ENCODE measurements around the gene MUC4.

Gene MUC4

GRCh38 chr3:195811756-195812155 lies at the start of gene MUC4:
MUC4 (minus strand) TSS chr3:195811929; CDS start chr3:195811817, 112 bp downstream.
- no peak for DNase-seq

- no peak for DNase-seq
These were observed 48.7 kb upstream of the MUC4 start for GRCh38 chr3:195860456-195860855.

GRCh38 chr3:195859846-195860411 lies 48.2 kb upstream of the MUC4 start:
- DNase-seq: no peak

- DNase-seq: peak; percentile 74
These were observed 47.5 kb upstream of the MUC4 start for GRCh38 chr3:195859061-195859845.

GRCh38 chr3:195856410-195857084 lies 44.8 kb upstream of the MUC4 start:
- no peak for DNase-seq

- DNase-seq: no peak
These were observed 44.0 kb upstream of the MUC4 start for GRCh38 chr3:195855471-195856409.

- no peak for DNase-seq
These were observed 43.0 kb upstream of the MUC4 start for GRCh38 chr3:195854628-195855294.

- DNase-seq: no peak
These were observed 42.3 kb upstream of the MUC4 start for GRCh38 chr3:195853996-195854395.

GRCh38 chr3:195853036-195853435 lies 41.3 kb upstream of the MUC4 start:
- DNase-seq: no peak

GRCh38 chr3:195850857-195851543 lies 39.3 kb upstream of the MUC4 start:
- DNase-seq: peak; percentile 93

- no peak for DNase-seq
These were observed 37.8 kb upstream of the MUC4 start for GRCh38 chr3:195849322-195850074.

- DNase-seq: no peak
These were observed 35.6 kb upstream of the MUC4 start for GRCh38 chr3:195847055-195847950.

GRCh38 chr3:195845483-195845882 lies 33.8 kb upstream of the MUC4 start:
- no peak for DNase-seq

GRCh38 chr3:195844671-195845218 lies 33.0 kb upstream of the MUC4 start:
- no peak for DNase-seq

GRCh38 chr3:195839260-195840010 lies 27.7 kb upstream of the MUC4 start:
- no peak for DNase-seq

- no peak for DNase-seq
These were observed 27.0 kb upstream of the MUC4 start for GRCh38 chr3:195838714-195839113.

GRCh38 chr3:195836476-195837135 lies 24.9 kb upstream of the MUC4 start:
- DNase-seq: no peak

GRCh38 chr3:195835791-195836190 lies 24.1 kb upstream of the MUC4 start:
- no peak for DNase-seq
